HUDEP-2 (cell line): ENCODE measurements around the gene SLC7A9.
"Not testable (repeated sequence)": the region's sequence is repeated elsewhere in the genome, so short reads cannot be mapped to it uniquely, and the experiment has no call there.

ENCODE experiments used
- DNase-seq, 76 experiments: peaks; one replicate each; lab custom pipeline; 2025; ENCODE audit not compliant: unreplicated experiment in 76 of 76; lab: John Stamatoyannopoulos, UW

SLC7A9 gene

GRCh38 chr19:32865326-32865725, 4.2 kb downstream of the SLC7A9 start:
- DNase-seq = no peak

GRCh38 chr19:32864318-32865007, 5.1 kb downstream of the SLC7A9 start:
- DNase-seq = no peak

GRCh38 chr19:32863841-32864240, 5.7 kb downstream of the SLC7A9 start:
- no peak for DNase-seq

- DNase-seq = no peak
These were observed 6.3 kb downstream of the SLC7A9 start for GRCh38 chr19:32863301-32863700.

- no peak for DNase-seq
These were observed 6.8 kb downstream of the SLC7A9 start for GRCh38 chr19:32862741-32863140.

- no peak for DNase-seq
These were observed 7.4 kb downstream of the SLC7A9 start for GRCh38 chr19:32862173-32862572.

GRCh38 chr19:32861596-32861995, 8.0 kb downstream of the SLC7A9 start:
- no peak for DNase-seq

- DNase-seq = no peak
These were observed 10.0 kb downstream of the SLC7A9 start for GRCh38 chr19:32859591-32859990.

GRCh38 chr19:32858559-32858958, 11.0 kb downstream of the SLC7A9 start:
- DNase-seq = no peak

- no peak for DNase-seq
These were observed 11.4 kb downstream of the SLC7A9 start for GRCh38 chr19:32858155-32858554.

- no peak for DNase-seq
These were observed 12.0 kb downstream of the SLC7A9 start for GRCh38 chr19:32857584-32857983.

- DNase-seq = not testable (repeated sequence)
These were observed 12.7 kb downstream of the SLC7A9 start for GRCh38 chr19:32856818-32857217.

- no peak for DNase-seq
These were observed 17.4 kb downstream of the SLC7A9 start for GRCh38 chr19:32852216-32852615.

GRCh38 chr19:32848035-32848434, 21.5 kb downstream of the SLC7A9 start:
- not testable (repeated sequence) for DNase-seq

GRCh38 chr19:32843716-32844245, 25.8 kb downstream of the SLC7A9 start:
- DNase-seq = no peak

- no peak for DNase-seq
These were observed 27.5 kb downstream of the SLC7A9 start for GRCh38 chr19:32842061-32842460.

- DNase-seq = no peak
These were observed 32.0 kb downstream of the SLC7A9 start for GRCh38 chr19:32837531-32837930.

- DNase-seq = not testable (repeated sequence)
These were observed 36.2 kb downstream of the SLC7A9 start for GRCh38 chr19:32833388-32833787.

- not testable (repeated sequence) for DNase-seq
These were observed 36.7 kb downstream of the SLC7A9 start for GRCh38 chr19:32832825-32833224.

GRCh38 chr19:32832094-32832493, 37.5 kb downstream of the SLC7A9 start:
- not testable (repeated sequence) for DNase-seq

GRCh38 chr19:32831611-32832010, 38.0 kb downstream of the SLC7A9 start:
- DNase-seq = no peak

- DNase-seq = no peak
These were observed 39.1 kb downstream of the SLC7A9 start for GRCh38 chr19:32830231-32831014.
